Measurements from ENCODE around the gene PWWP2B.

DNA sequence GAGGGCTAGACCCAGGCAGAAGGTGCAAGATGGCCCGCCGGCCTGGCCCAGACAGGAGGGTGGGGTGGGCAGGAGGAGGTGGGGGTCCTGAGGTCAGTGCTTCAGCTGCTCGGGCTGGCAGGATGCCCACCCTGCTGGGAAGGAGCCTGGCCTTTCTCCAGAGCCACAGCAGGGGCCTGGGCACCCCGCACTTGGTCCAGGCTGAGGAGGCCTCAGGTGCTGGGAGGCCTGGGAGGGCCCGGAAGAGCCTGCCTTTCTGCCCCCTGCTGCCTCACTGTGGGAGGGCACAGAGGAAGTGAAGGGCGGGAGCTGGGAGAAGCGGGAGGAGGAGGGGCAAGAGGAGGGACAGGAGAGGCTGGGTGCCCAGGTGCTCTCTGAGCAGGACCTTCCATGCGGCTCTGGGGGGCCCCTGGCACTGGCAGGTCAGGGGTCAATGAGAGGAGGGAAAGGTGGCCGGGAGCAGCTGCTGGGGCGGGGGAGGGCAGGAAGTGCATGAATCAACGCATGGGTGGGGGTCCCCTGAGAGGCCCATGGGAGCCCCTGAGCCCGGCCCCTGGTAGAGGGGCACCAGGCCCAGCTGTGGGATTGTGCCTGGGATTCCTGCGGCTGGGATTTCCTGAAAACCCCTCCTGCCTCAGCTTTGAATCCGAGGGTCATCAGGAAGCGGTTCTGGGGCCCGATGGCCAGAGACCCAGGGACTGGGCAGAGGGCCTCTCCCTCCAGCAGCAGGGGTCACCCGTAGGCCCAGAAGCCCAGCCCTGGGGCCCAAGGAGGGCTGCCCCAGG is 49.9 kb downstream of the PWWP2B start:
- TF ChIP-seq, protein P1, sequence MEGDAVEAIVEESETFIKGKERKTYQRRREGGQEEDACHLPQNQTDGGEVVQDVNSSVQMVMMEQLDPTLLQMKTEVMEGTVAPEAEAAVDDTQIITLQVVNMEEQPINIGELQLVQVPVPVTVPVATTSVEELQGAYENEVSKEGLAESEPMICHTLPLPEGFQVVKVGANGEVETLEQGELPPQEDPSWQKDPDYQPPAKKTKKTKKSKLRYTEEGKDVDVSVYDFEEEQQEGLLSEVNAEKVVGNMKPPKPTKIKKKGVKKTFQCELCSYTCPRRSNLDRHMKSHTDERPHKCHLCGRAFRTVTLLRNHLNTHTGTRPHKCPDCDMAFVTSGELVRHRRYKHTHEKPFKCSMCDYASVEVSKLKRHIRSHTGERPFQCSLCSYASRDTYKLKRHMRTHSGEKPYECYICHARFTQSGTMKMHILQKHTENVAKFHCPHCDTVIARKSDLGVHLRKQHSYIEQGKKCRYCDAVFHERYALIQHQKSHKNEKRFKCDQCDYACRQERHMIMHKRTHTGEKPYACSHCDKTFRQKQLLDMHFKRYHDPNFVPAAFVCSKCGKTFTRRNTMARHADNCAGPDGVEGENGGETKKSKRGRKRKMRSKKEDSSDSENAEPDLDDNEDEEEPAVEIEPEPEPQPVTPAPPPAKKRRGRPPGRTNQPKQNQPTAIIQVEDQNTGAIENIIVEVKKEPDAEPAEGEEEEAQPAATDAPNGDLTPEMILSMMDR (IDR thresholded peaks at IDR 0.05) = peak in 3 of 4 donors; percentile 27 to 46 (median 35)
- TF ChIP-seq POLR2A (IDR thresholded peaks at IDR 0.05) = no peak
